ENCODE data around the gene TEX22.

DNA sequence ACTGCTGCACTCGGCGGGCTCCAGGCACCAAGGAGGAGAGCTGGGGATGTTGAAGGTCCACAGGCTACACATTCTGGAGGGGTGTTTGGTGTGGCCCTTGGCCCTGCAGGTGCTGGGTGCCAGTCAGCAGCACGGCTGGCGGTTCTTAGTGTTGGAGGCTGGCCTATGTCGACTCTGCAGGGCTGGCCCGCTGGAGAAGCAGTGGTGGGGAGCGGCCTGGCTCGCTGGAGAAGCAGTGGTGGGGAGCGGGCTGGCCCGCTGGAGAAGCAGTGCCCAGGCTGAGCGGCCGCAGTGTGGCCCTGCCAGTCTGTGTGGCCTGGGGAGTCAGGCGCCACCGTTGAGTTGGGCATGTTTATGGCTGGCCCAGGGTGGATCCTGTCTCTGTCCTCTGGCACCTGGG, 48.6 kb downstream of the TEX22 start:
- TF ChIP-seq, protein P1, sequence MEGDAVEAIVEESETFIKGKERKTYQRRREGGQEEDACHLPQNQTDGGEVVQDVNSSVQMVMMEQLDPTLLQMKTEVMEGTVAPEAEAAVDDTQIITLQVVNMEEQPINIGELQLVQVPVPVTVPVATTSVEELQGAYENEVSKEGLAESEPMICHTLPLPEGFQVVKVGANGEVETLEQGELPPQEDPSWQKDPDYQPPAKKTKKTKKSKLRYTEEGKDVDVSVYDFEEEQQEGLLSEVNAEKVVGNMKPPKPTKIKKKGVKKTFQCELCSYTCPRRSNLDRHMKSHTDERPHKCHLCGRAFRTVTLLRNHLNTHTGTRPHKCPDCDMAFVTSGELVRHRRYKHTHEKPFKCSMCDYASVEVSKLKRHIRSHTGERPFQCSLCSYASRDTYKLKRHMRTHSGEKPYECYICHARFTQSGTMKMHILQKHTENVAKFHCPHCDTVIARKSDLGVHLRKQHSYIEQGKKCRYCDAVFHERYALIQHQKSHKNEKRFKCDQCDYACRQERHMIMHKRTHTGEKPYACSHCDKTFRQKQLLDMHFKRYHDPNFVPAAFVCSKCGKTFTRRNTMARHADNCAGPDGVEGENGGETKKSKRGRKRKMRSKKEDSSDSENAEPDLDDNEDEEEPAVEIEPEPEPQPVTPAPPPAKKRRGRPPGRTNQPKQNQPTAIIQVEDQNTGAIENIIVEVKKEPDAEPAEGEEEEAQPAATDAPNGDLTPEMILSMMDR (conservative IDR thresholded peaks at IDR 0.05), result no peak
- no peak for TF ChIP-seq ZFX (IDR thresholded peaks at IDR 0.05)

Data from C4-2B (cell line).